ENCODE measurements around the gene MED8. TPM values are rescaled to one million over a fixed set of nuclear protein-coding genes. Genes with fewer than 3 reads are reported as not detected.

The MED8 gene
- total and polyA plus RNA-seq, 9 of the 15 experiments (the other 6 are each of a cell fraction or from before 2014, with no cell fraction given), result 23.0 to 120 (median 56.4) TPM

GRCh38 chr1:43358746-43359693, 30.6 kb downstream of the MED8 start, which contains the start of gene CDC20 (continued):
- TF ChIP-seq STAT6 (CRISPR knock-in tag; IDR thresholded peaks at IDR 0.05) (no peak), VEZF1 (CRISPR knock-in tag; IDR thresholded peaks at IDR 0.05) (peak; percentile 71), E2F8 (IDR thresholded peaks at IDR 0.05; ENCODE audit: low read depth, partially characterized antibody) (no peak), POLR2G (IDR thresholded peaks at IDR 0.05; ENCODE audit: low read depth, low read length) (peak; percentile 98), NFE2L1 (tag; IDR thresholded peaks at IDR 0.05; ENCODE audit: borderline replicate concordance, low read depth) (no peak), MTA3 (IDR thresholded peaks at IDR 0.05; ENCODE audit: borderline replicate concordance) (no peak; the same call in 1 of the 2 replicates), CBX5 (IDR thresholded peaks at IDR 0.05; ENCODE audit: borderline replicate concordance, low read depth) (no peak), ZNF354B (CRISPR knock-in tag; IDR thresholded peaks at IDR 0.05) (no peak), REST (IDR thresholded peaks at IDR 0.05; ENCODE audit: borderline replicate concordance) (peak; percentile 98), REST (CRISPR knock-in tag; IDR thresholded peaks at IDR 0.05; ENCODE audit: low read depth) (no peak), TAF15 (IDR thresholded peaks at IDR 0.05; ENCODE audit: low read depth, low read length) (no peak)
